HG03103 (cell line): ENCODE data around the gene RADIL.

Source experiments
- ATAC-seq: cut with Tn5 transposase; IDR thresholded peaks from one replicate; pipeline ENCODE4 v1.9.1; 2021; ENCODE audit warnings: low read depth; ENCODE audit not compliant: unreplicated experiment

The RADIL gene

DNA sequence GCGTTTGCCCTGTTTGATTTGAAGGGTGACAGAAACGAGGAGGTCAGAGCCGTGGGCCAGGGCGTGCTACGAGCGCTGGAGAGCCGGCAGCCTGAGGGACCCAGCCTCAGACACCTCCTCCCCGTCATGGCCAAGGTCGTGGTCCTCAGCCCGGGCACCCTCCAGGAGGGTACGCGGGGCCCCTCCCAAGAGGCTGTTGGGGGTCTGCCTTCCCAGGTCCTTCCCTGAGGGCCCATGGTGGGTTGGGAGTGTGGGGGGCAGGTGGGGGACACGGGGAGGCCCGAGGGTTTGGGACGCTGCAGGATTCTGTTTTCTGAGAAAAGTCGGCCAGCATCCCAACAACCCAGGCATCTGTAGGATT is 100.2 kb downstream of the RADIL start:
- no peak for ATAC-seq

DNA sequence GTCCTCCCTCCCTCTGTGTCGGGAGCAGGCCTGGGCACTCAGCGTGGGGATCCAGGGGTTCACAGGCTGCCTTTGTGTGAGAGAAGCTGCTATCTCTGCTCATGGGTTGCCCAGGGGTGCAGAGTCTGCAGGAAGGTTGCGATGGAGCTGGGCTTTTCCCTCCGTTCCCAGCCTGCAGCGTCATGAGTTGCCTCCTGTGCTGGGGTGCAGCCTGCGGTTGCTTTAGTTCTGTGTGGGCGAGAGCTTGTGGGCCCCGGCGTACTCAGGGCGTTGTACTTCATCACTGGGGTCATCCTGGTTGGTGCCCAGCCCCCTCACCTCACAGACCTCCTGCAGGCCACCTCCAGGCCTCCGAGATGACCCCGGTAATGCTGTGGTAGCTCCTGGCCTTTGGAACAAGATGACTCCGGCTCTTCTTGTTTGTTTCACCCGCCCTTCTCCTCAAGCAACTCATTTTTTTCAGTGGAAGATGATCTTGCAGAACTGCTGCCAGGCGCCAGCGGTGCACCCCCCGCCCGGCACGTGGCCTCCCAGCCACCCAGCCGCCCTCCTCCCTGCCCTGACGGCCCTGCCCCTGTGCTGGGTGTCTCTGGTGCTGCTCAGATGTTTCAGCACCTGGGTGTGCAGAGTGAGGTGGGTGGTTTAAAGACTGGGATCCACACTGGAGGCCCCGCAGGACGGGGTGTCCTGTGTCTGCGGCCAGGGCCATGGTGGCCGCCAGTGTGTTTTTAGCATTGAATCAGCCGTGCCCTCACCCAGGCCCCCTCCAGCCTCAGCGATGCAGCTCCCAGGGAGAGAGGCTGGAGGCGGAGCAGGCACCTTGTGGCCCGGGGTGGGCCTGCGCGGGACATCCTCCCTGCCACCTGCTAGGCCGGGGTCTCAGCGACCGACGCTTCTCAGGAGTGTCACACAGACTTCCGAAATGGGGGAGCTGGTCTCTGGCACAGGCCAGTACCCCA is 100.9 kb downstream of the RADIL start:
- ATAC-seq: no peak

DNA sequence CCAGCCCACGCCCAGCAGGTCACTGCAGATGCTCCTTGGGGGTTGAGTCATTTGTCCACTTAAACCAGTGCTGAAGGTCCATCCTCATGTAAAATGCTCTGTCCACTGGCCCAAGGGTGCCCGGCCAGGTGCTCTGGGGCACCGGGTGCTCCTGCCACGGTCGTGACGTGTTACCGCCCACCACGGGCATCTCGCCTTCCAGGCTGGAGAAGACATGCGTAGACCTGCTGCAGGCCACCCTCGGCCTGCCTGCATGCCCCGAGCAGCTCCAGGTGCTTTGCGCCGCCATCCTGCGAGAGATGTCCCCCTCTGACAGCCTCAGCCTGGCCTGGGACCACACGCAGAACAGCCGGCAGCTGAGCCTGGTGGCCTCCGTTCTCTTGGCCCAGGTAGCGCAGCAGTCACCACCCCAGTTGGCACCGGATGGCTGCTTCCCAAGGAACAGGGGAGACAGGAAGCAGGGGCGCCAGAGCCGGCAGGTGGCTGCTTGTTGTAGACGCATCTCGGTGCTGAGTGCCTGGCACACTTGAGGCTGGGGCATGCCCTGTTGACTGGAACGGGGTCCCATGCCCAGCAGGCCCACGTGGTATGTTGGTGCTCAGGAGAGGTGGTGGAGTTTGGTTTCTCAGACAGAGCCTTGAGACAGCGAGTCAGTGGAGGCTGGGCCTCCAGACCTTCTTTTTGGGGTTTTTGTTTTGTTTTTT is 102.0 kb downstream of the RADIL start:
- ATAC-seq: no peak

DNA sequence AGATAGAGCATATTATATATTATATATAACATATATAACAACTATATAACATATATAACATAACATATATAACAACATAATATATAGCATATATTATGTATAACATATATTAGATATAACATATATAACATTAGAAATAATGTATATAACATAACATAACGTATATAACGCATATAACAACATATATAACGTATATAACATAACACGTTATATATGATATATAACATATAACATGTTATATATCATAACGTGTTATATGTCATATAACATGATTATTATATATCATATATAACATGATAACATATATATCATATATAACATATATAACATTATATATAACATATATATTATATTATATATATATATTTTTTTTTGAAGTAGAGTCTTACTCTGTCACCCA is 104.4 kb downstream of the RADIL start:
- ATAC-seq: no peak

DNA sequence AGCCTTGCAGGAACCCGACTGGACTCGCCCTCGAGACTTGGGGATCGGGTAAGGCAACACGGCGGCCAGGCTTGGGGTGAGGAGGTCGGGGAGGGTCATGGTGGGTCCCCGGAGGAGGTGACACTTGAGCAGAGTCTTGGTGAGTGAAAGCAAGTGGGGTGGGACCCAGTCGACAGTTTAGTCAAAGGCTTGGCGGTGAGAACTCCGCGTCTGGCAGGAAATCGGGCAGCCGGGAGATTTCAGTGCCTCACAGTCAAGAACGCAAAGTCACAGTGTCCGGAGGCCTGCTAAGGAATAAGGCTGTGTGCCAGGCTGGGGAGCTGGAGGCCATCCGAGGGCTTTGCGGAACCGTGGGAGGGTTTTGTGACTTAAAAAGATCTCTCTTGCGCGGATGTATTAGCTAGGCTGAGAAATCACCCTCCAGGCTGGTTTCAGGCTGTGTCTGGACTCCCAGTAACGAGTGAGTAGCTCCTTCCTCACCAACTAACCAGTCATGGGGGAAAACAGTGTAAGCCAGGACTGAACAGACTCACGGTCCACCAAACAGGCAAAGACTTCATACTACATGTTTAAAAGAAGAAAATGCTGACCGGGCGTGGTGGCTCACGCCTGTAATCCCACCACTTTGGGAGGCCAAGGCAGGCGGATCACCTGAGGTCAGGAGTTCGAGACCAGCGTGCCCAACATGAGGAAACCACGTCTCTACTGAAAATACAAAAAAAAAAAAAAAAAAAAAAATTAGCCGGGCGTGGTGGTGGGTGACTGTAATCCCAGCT is 107.5 kb downstream of the RADIL start:
- ATAC-seq: peak; percentile 3

DNA sequence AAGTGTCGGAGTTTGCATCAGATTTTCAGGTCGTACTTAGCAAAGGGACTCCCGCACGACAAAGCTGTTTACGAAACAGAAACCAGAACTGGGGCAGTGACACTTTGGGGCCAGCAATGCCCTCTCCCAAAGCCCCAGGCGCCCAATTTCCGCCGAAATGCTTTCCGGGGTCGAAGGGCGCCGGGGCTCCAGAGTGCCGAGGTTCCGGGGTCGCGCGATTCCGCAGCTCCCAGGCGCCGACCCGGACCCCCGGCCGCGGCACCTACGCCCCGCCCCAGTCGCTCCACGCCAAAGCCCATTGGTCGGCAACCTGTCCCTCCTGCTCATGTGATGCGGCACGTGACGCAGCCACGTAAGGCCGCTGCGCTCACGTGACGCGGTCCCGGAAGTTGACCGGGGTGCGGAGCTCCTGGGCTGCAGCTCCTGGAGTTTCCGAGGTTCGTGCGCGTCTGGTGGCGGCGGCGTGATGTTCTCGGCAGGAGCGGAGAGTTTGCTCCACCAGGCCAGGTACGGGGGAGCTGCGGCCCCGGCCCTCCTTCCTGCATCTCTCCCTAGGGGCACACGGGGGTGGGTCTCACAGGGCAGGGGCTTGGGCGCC is 108.2 kb downstream of the RADIL start, which contains the start of gene AP5Z1:
Gene AP5Z1 (plus strand): TSS at position 374 of the 598 bp plus-strand sequence. CDS start 93 bp downstream, at position 467.
- peak; percentile 88 for ATAC-seq

DNA sequence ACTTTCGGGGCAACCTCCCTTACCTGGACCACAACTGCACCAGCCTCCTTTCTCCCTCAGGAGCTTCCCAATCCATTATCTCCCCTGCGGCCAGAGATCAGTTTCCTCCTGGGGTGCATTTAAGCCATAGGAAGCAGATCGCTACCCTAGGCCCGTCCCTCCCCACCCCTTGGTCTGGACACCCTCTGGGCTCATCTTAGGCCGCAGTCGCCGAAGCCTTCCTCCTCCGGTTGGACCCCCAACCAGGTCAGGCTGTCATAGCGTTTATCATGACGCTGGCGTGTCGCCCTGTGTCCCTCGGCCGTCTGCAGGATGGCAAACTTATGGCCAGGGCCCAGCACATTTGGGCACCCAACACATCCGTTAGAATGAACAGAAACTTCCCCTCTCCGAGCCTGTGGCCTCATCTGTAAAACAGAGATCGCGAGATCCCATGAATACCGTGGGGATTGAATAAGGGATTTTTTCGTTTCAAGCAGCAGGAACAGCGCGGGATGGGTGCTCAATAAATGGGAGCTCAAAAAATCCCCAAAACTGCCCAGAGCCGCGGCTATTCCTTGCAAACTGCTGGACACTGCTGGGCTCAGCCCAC is 108.8 kb downstream of the RADIL start:
- ATAC-seq: peak; percentile 14

DNA sequence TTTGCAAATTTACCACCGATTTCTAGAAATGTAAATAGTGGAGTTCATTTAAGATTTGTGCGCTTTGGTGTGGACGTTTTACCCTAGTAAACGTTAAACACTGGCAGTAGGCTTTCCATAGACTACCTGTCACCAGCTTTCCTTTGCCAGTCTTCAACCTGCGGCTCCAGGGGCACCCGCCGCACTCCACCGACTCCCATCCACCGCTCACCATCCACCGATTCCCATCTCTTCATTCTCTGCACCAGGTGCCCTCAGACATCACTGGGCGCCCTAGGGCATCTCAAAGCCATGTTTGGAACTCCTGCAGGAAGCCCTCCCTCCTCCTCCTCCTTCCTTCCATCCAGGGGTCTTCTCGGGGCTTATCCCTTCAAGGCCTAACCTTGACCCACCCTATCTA is 109.5 kb downstream of the RADIL start:
- no peak for ATAC-seq

DNA sequence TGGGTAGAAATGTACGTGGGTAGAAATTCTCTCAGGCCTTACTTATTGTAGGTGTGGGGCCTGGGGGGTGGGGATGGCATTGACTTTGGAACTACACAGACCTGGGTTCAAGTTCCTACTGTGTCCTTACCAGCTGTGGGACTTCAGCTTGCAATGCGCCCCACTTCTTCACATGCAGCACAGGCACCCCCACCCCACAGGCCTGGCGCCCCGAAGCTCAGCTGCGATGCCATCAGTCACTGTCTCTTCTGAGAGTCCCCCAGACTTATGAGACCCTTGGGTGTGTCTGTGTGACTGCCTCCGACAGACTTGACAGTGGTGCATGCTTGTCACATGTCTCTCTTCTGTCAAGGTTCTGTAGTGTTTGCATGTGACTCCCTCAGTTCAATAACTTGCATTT is 111.2 kb downstream of the RADIL start:
- ATAC-seq: no peak

DNA sequence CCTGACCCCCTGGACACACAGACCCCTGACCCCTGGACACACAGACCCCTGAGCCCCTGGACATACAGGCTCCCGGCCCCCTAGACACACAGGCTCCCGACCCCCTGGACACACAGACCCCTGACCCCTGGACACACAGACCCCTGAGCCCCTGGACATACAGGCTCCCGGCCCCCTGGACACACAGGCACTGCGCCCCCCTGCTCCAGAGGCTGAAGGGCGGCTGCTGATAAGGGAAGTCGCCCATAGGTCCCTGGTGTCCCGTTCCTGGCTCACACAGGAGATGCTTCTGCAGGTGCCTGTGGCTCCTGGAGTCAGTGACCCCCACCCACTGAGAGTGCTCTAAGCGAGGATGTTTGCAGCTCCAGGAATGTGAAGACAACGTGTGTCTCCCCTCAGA is 111.8 kb downstream of the RADIL start:
- ATAC-seq: no peak

DNA sequence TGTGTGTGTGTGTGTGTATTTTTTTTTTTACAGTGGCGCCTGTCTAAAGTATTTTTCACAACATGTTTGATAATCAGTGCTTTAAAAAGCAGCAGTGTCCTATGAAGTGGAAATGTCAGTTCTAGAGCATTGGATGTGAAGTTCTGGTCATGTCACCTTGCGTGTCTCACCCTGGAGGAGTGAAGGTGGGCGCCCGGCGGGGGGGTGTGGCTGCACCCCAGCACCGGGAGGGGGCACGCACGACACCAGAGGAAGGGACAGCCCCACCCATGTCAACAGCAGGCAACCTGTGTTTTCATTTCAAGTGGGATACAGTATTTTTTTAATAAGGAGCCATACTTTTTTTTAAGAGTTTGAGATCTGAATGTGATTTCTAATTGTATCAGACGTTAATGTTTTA is 112.6 kb downstream of the RADIL start:
- ATAC-seq: no peak

DNA sequence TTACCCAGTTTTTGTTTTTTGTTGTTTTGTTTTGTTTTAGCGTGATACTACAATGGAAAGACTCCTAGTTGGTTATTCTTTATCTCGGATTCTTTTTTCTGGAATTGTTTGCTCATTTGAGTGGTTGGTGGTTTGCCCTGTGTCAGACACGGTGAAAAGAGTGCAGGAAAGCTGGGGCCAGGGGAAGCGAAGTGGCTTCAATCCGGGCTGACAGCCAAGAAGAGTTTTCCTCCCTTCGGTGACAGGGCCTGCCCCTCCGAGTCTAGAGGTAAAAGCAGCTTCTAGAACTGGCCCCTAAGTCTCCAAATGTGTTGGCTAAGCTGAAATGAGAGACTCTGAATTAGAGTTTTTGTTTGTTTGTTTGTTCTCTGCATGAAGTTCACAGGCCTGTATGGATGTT is 113.8 kb downstream of the RADIL start:
- ATAC-seq: no peak

DNA sequence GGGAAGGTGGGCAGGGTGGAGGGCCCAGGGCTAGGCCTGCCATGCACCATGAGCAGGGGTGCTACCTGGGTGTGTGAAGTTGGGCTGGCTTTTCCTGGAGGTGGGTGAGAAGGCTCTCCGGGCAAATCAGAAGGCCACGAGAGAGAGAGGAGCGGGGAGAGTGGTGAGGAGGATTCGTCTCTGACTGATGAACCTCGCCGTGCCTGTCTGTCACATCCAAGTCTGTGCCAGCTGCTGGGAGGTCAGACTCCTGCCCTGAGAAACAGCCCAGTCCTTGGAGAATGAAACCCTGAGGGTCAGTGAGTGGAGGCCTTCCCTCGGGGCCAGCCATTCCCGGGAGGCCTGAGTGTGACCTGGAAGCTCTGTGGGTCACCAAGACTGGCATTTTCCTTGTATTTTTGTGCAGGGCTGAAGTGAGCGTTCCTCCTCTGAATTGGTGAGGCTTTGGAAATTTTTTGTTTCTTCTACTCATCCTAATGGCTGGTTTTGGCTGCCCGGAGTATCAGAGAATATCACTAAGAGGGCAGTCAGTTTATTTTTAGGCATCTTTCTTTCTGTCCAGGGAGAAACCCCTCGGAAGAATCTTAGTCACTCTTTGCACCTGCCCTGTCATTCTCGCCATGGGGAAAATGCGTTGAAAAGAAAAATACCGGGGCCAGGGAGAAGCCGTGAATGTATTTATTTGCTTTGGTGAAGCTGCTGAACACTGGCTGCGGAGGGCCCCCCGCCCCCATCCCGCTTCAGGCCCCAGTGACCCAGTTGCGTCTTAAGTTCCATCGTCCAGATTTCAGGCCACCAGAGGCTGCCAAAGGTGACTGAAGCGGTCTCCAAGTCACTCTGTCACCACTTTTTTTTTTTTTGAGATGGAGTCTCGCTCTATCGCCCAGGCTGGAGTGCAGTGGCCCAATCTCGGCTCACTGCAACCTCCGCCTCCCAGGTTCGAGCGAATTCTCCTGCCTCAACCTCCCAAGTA is 114.6 kb downstream of the RADIL start:
- no peak for ATAC-seq

DNA sequence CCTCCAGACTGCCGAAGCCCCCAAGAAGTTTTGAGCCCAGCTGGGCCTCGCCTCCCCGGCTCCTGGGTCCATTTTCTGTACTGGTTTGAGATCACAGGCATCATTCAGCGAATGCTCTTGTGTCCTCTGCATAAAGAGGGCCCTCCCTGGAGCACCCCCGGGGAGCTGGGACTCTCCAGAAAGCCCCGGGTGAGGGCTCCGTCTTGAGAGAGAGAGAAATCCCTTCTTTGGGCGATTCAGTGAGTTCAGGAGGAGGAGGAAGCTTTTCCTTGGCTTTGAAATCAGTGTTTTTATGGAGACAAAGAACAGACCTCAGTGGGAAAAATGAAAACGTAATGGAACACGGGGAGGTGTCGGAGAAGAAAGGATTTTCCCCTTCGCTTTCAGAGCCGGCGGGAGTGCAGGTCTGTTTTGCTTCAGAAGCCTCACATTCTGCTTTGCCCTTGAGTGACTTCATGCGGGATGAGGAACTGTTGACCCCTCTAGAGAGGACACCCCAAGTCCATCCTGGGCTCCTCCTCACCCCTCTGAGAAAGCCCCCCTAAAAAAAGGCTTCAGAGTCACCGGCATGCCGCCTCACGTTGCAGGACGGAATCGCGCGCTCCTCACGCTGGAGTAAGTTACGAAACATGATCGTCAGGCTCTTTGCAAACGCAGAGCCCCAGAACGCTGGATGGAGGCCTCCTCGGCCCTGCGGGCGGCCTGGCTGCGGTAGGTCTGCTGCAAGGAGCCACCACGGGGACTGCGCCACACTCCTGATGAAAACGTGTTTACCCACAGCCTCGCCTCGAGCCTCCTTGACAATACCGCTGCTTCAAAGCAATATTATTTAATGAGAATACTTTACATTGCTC is 116.6 kb downstream of the RADIL start:
- no peak for ATAC-seq

DNA sequence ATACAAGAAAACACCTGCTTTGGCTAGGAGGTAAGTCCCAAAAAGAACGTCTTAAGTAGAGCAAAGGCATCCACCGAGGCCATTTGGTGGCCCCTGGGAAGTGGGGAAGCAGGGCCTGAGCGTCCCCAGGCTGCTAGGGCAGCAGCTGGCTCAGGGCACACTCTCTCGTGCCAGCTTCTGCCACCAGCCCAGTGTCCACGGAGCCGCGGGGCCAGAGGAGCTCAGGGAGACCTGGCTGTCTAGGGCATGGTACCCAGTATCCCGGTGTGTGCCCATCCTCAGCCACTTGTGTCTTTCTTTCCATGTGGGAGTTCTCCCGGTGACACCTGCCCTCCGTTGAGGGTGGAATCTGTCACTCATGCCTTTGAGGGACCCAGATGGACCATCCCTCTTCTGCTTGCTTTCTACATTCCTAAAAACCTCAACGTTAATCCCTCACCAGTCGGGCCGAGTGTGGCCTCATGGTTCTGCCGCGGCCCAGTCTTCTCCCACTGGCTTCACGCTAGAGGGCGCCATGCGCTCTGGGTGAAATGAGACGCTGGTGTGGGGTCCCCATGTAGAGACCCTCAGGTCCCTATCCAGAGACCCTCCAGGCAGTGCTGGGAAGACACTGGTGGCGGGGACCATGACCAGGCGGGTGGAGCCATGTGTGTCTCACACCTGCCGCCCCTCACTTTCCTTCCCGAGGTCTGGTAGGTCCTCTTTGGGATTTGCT is 117.6 kb downstream of the RADIL start:
- no peak for ATAC-seq

DNA sequence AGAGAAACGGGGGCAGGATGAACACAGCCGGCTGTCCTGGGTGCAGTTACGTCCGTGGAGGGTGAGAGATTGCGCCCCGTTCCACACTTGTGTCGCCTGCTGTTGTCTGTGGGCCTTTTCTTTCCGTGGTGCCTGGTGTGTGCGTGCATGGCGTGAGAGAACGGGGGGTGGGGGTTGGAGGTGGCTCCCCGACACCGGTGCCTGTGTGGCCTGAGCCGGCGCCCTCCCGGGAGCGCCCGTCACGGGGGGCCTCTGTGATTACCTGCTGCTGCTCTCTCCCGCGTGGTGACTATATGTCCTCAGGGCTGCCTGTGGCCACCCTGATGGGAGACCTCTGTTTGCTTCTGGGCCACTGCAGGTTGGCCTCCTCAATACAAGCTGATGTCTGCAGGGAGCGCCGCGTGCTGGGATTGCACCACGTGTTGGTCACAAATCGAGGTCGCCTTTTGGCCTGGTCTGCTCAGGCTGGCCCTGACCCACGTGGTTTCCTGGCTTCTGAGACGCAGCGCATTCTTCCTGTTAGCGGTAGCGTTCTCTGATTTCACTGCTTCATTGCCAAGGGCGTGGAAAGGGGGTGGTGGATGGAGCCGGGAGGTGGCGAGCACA is 119.0 kb downstream of the RADIL start:
- ATAC-seq: no peak

DNA sequence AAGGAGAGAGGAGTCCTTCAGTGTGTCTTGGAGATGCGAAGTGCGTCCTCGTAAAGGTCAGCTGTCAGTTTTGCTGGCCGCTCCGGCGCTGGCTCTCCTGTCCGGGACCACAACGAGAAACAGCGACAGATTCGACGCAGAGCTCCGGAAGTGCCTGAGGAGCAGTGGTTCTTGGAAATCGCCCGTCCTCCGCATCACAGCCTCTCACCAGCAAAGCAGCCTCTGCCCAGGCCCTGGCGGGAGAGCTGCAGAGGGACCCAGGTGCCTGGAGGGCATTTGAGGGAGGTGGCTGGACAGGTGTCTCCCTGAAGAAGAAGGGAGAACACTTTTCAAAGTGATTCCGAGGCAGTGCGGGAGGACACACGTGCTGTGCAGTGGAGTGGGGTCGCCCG is 119.7 kb downstream of the RADIL start:
- ATAC-seq: no peak
